Activated B cell treated with CpG ODN at 0.5 μM for 24 hours (primary cell): ENCODE data around the gene LAMA4. TPM values are rescaled to one million over a fixed set of nuclear protein-coding genes. Genes with fewer than 3 reads are reported as not detected.
"Not testable (repeated sequence)": the region's sequence is repeated elsewhere in the genome, so short reads cannot be mapped to it uniquely, and the experiment has no call there.

Source experiments
- ATAC-seq: fragments of 200-7000 bp; cut with Tn5 transposase; one replicate; pipeline ENCODE4 v1.10.0; 2021; ENCODE audit warnings: low read depth, mild to moderate bottlenecking, moderate library complexity
- CTCF ChIA-PET: fragments of 350-600 bp; sonication (Branson Sonifier 250); formaldehyde crosslinking; loops from one replicate; lab custom pipeline; 2021; ENCODE audit warnings: antibody characterized with exemption; lab: Charles Lee
- POLR2A ChIA-PET: fragments of 350-600 bp; sonication (Branson Sonifier 250); formaldehyde crosslinking; loops from one replicate; lab custom pipeline; 2021; ENCODE audit warnings: antibody characterized with exemption; lab: Charles Lee
- DNase-seq: peaks from one replicate; pipeline ENCODE4 v3.0.0; 2022
- H3K27ac Mint-ChIP-seq: one replicate; pipeline ENCODE4 v1.8.0; 2020; ENCODE audit warnings: mixed read lengths
- H3K27me3 Mint-ChIP-seq: one replicate; pipeline ENCODE4 v1.8.0; 2021; ENCODE audit warnings: mixed read lengths
- H3K36me3 Mint-ChIP-seq: one replicate; pipeline ENCODE4 v1.8.0; 2021; ENCODE audit warnings: low read depth, mixed read lengths
- H3K4me1 Mint-ChIP-seq: one replicate; pipeline ENCODE4 v1.8.0; 2021; ENCODE audit warnings: mixed read lengths
- H3K4me3 Mint-ChIP-seq: one replicate; pipeline ENCODE4 v1.8.0; 2020; ENCODE audit warnings: mild to moderate bottlenecking, mixed read lengths
- H3K9me3 Mint-ChIP-seq: one replicate; pipeline ENCODE4 v1.8.0; 2020; ENCODE audit warnings: mixed read lengths
- intact Hi-C: fragments of 100-400 bp; cut with micrococcal nuclease; formaldehyde crosslinking; loops from one replicate; pipeline ENCODE4 v1.15.1; 2024
- total RNA-seq: library from RNA; stranded (reverse); gene quantifications from 2 replicates; pipeline ENCODE4 v1.2.3, GENCODE V29; 2022
- TF ChIP-seq, protein P1 (sequence below): fragments of 200-600 bp; IDR thresholded peaks from one replicate; pipeline ENCODE4 v1.8.0; 2022; ENCODE audit warnings: antibody characterized with exemption, mild to moderate bottlenecking

Gene LAMA4
- total RNA-seq, 1 donor from 2014 or later: not detected

GRCh38 chr6:112205427-112206109 lies 48.8 kb downstream of the LAMA4 start:
- no peak overlapping the region for H3K27ac Mint-ChIP-seq

GRCh38 chr6:112204350-112204706 lies 50.0 kb downstream of the LAMA4 start:
- no peak overlapping the region for H3K27ac Mint-ChIP-seq
- no peaks in the 10 kb centered on the region for H3K36me3 Mint-ChIP-seq
- no peak overlapping the region for H3K4me3 Mint-ChIP-seq
- TF ChIP-seq, protein P1, sequence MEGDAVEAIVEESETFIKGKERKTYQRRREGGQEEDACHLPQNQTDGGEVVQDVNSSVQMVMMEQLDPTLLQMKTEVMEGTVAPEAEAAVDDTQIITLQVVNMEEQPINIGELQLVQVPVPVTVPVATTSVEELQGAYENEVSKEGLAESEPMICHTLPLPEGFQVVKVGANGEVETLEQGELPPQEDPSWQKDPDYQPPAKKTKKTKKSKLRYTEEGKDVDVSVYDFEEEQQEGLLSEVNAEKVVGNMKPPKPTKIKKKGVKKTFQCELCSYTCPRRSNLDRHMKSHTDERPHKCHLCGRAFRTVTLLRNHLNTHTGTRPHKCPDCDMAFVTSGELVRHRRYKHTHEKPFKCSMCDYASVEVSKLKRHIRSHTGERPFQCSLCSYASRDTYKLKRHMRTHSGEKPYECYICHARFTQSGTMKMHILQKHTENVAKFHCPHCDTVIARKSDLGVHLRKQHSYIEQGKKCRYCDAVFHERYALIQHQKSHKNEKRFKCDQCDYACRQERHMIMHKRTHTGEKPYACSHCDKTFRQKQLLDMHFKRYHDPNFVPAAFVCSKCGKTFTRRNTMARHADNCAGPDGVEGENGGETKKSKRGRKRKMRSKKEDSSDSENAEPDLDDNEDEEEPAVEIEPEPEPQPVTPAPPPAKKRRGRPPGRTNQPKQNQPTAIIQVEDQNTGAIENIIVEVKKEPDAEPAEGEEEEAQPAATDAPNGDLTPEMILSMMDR: no peak
- H3K9me3 Mint-ChIP-seq: peaks cover 5% of the 10 kb centered on the region
- intact Hi-C loops: no loop called here
- H3K4me1 Mint-ChIP-seq: peaks cover 4% of the 10 kb centered on the region
- H3K27me3 Mint-ChIP-seq: peaks cover 14% of the 10 kb centered on the region
- ChIA-PET POLR2A (no interaction called here), CTCF (no interaction called here)
- DNase-seq: no peak
- ATAC-seq: no peak

More at GRCh38 chr6:112205427-112206109, 48.8 kb downstream of the LAMA4 start:
- Mint-ChIP-seq H3K36me3 (no peaks in the 10 kb centered on the region), H3K4me3 (no peak overlapping the region), H3K9me3 (peaks cover 2% of the 10 kb centered on the region), H3K27me3 (peaks cover 14% of the 10 kb centered on the region), H3K4me1 (peaks cover 4% of the 10 kb centered on the region)
- intact Hi-C loops: no loop called here
- ATAC-seq: no peak
- ChIA-PET CTCF (no interaction called here), POLR2A (no interaction called here)
- TF ChIP-seq, protein P1: no peak
- DNase-seq: no peak

DNA sequence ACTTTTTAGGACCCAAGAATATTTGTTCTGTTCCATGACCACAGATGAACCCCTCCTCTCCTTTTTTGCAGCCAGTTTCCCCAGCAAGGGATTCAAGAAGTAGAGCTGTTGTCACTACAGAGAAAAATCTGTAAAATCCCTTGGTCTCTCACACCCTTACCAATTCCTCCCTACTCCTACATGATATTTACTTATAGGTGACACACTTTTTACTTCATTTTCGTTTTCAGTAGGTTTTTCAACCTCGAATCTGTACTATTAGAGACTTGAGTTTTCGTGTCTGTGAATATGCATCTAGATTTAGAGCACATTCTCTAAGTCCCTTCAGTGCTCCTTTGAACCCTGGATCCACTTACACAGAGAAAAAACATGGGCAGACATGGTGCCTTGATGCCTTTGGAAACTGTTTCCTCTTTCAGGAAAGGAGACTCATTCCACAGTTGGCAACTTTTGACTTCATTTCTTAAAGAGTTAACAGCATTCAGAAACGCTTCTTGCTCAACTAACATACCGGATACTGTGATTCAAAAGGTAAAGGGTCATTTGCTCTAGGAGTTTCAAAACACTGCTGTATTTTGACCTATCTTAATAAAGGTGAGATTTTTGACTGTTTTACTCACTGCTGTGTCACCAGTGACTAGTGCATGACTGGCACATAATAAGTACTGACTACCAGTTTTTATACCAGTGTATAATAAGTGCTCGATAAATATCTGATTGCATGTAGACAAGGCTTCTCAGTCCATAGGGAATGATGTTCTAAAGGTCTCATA lies 50.6 kb downstream of the LAMA4 start:
- peaks cover 4% of the 10 kb centered on the region for H3K4me1 Mint-ChIP-seq
- CTCF ChIA-PET: no interaction called here
- POLR2A ChIA-PET: no interaction called here
- DNase-seq: no peak
- no peak for ATAC-seq
- no peak overlapping the region for H3K4me3 Mint-ChIP-seq
- TF ChIP-seq, protein P1: no peak
- H3K36me3 Mint-ChIP-seq: no peaks in the 10 kb centered on the region
- intact Hi-C loops: no loop called here
- H3K27ac Mint-ChIP-seq: no peak overlapping the region
- H3K9me3 Mint-ChIP-seq: peaks cover 5% of the 10 kb centered on the region
- peaks cover 16% of the 10 kb centered on the region for H3K27me3 Mint-ChIP-seq

GRCh38 chr6:112202639-112203341 lies 51.6 kb downstream of the LAMA4 start:
- ATAC-seq: no peak
- H3K36me3 Mint-ChIP-seq: no peaks in the 10 kb centered on the region
- intact Hi-C loops: no loop called here
- H3K4me3 Mint-ChIP-seq: no peak overlapping the region
- TF ChIP-seq, protein P1: no peak
- POLR2A ChIA-PET: no interaction called here
- H3K9me3 Mint-ChIP-seq: peaks cover 5% of the 10 kb centered on the region
- H3K27me3 Mint-ChIP-seq: peaks cover 20% of the 10 kb centered on the region
- CTCF ChIA-PET: no interaction called here
- no peak for DNase-seq
- H3K4me1 Mint-ChIP-seq: peaks cover 4% of the 10 kb centered on the region
- no peak overlapping the region for H3K27ac Mint-ChIP-seq

DNA sequence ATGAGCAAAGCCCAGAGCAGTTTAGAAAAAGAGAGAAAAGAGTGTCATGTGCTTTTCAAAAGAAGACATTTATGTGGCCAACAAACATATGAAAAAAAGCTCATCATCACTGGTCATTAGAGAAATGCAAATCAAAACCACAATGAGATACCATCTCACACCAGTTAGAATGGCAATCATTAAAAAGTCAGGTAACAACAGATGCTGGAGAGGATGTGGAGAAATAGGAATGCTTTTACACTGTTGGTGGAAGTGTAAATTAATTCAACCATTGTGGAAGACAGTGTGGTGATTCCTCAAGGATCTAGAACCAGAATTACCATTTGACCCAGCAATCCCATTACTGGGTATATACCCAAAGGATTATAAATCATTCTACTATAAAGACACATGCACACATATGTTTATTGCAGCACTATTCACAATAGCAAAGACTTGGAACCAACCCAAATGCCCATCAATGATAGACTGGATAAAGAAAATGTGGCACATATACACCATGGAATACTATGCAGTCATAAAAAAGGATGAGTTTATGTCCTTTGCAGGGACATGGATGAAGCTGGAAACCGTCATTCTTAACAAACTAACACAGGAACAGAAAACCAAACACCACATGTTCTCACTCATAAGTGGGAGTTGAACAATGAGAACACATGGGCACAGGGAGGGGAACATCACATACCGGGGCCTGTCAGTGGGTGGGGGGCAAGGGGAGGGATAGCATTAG lies 54.0 kb downstream of the LAMA4 start:
- H3K4me3 Mint-ChIP-seq, H3K9me3 Mint-ChIP-seq, intact Hi-C loops, DNase-seq, ATAC-seq, H3K4me1 Mint-ChIP-seq, H3K36me3 Mint-ChIP-seq, H3K27ac Mint-ChIP-seq, POLR2A ChIA-PET, CTCF ChIA-PET: not testable (repeated sequence)
- H3K27me3 Mint-ChIP-seq: peaks cover 10% of the 10 kb centered on the region
